Neural cell (in vitro differentiated cells): ENCODE measurements around the gene SLC17A7. TPM values are rescaled to one million over a fixed set of nuclear protein-coding genes. Genes with fewer than 3 reads are reported as not detected.

Experiments used
- H2AFZ ChIP-seq: fragments of 200-600, 300-800 bp; sonication (generic), shearing (Covaris generic); 2 replicates; pipeline ENCODE4 v1.6.0; 2014; ENCODE audit warnings: low read depth, mild to moderate bottlenecking, antibody characterized with exemption, low read length, moderate library complexity
- H3F3A ChIP-seq: fragments of 200-600 bp; shearing (Covaris generic); 2 replicates; pipeline ENCODE4 v1.6.1; 2016; ENCODE audit warnings: mild to moderate bottlenecking, moderate library complexity, mixed read lengths, antibody characterized with exemption, low read length; ENCODE audit not compliant: insufficient read depth, poor library complexity, severe bottlenecking
- H3K27ac ChIP-seq: fragments of 200-600, 300-800 bp; sonication (generic), shearing (Covaris generic); 2 replicates; pipeline ENCODE4 v1.5.1; 2014; ENCODE audit warnings: mild to moderate bottlenecking, low read length, moderate library complexity
- H3K27me3 ChIP-seq: fragments of 300-800, 200-600 bp; sonication (generic), shearing (Covaris generic); 2 replicates; pipeline ENCODE4 v1.6.0; 2014; ENCODE audit warnings: mild to moderate bottlenecking, low read depth, low read length, moderate library complexity; ENCODE audit not compliant: insufficient read depth
- H3K36me3 ChIP-seq: fragments of 300-800, 200-600 bp; sonication (generic), shearing (Covaris generic); 2 replicates; pipeline ENCODE4 v1.5.1; 2014; ENCODE audit warnings: mild to moderate bottlenecking, antibody characterized with exemption, low read length, moderate library complexity; ENCODE audit not compliant: insufficient read depth
- H3K4me2 ChIP-seq: fragments of 300-800, 200-600 bp; sonication (generic), shearing (Covaris generic); 2 replicates; pipeline ENCODE4 v1.6.0; 2014; ENCODE audit warnings: mild to moderate bottlenecking, low read length
- H3K4me3 ChIP-seq: fragments of 300-800, 200-600 bp; sonication (generic), shearing (Covaris generic); 2 replicates; pipeline ENCODE4 v1.5.1; 2014; ENCODE audit warnings: mild to moderate bottlenecking, low read length, moderate library complexity
- H3K79me2 ChIP-seq: fragments of 200-600 bp; shearing (Covaris generic); replicated peaks from 2 replicates; pipeline ENCODE4 v1.6.0; 2014; ENCODE audit warnings: mild to moderate bottlenecking, low read length, moderate library complexity; ENCODE audit not compliant: insufficient read depth
- H3K9ac ChIP-seq: fragments of 300-800, 200-600 bp; sonication (generic), shearing (Covaris generic); 2 replicates; pipeline ENCODE4 v1.6.1; 2016; ENCODE audit warnings: mild to moderate bottlenecking, low read length, mixed read lengths
- H3K9me2 ChIP-seq: fragments of 200-600 bp; shearing (Covaris generic); 2 replicates; pipeline ENCODE4 v1.6.1; 2016; ENCODE audit warnings: mild to moderate bottlenecking, low read length, mixed read lengths; ENCODE audit not compliant: insufficient read depth
- H3K9me3 ChIP-seq: fragments of 200-600, 300-800 bp; sonication (generic), shearing (Covaris generic); 2 replicates; pipeline ENCODE4 v1.6.1; 2016; ENCODE audit warnings: mild to moderate bottlenecking, mixed run types, low read length, moderate library complexity, mixed read lengths
- H4K20me1 ChIP-seq: fragments of 200-600 bp; shearing (Covaris generic); 2 replicates; pipeline ENCODE4 v1.6.1; 2016; ENCODE audit warnings: mild to moderate bottlenecking, mixed run types; ENCODE audit not compliant: insufficient read depth
- CTCF ChIP-seq: fragments of 450-650 bp; IDR thresholded peaks from 2 replicates; pipeline ENCODE4 v1.5.1; 2014; ENCODE audit warnings: antibody characterized with exemption, mild to moderate bottlenecking, moderate library complexity; ENCODE audit not compliant: poor library complexity, severe bottlenecking
- EP300 ChIP-seq: fragments of 450-650 bp; conservative IDR thresholded peaks from 2 replicates; pipeline ENCODE4 v1.6.1; 2014; ENCODE audit warnings: antibody characterized with exemption, mild to moderate bottlenecking, moderate library complexity; ENCODE audit not compliant: poor library complexity, severe bottlenecking
- EZH2 ChIP-seq: fragments of 200-600, 300-800 bp; shearing (Covaris generic), sonication (generic); IDR thresholded peaks from 2 replicates; pipeline ENCODE4 v1.6.1; 2014; ENCODE audit warnings: antibody characterized with exemption, low read length, borderline replicate concordance, mild to moderate bottlenecking; ENCODE audit not compliant: insufficient read depth, poor library complexity, severe bottlenecking
- MXI1 ChIP-seq: fragments of 450-650 bp; conservative IDR thresholded peaks from 2 replicates; pipeline ENCODE4 v1.6.1; 2014; ENCODE audit warnings: antibody characterized with exemption, mild to moderate bottlenecking; ENCODE audit not compliant: poor library complexity, severe bottlenecking
- POLR2AphosphoS5 ChIP-seq: IDR thresholded peaks from 2 replicates; pipeline ENCODE4 v1.6.1; 2012
- RAD21 ChIP-seq: fragments of 450-650 bp; conservative IDR thresholded peaks from 2 replicates; pipeline ENCODE4 v1.6.1; 2014; ENCODE audit warnings: antibody characterized with exemption, mild to moderate bottlenecking, moderate library complexity
- REST ChIP-seq: IDR thresholded peaks from 2 replicates; pipeline ENCODE4 v1.6.1; 2012; ENCODE audit warnings: borderline replicate concordance
- SMC3 ChIP-seq: fragments of 450-650 bp; conservative IDR thresholded peaks from 2 replicates; pipeline ENCODE4 v1.6.1; 2014; ENCODE audit warnings: antibody characterized with exemption, mild to moderate bottlenecking, moderate library complexity; ENCODE audit not compliant: poor library complexity
- TAF1 ChIP-seq: IDR thresholded peaks from 2 replicates; pipeline ENCODE4 v1.6.1; 2012; ENCODE audit warnings: low read depth
- polyA plus RNA-seq: library from polyadenylated mRNA; depleted of rRNA; stranded (reverse); fragments of >200 nt; gene quantifications from 2 replicates; pipeline ENCODE4 v1.2.3, GENCODE V29; 2014

The SLC17A7 gene
- polyA plus RNA-seq, 1 donor from 2014 or later: 0.07 TPM

- no peak for TF ChIP-seq EZH2
- no peak for TF ChIP-seq POLR2AphosphoS5
- TF ChIP-seq MXI1: no peak
- no peak for TF ChIP-seq RAD21
- TF ChIP-seq REST: no peak
- no peak for TF ChIP-seq SMC3
- TF ChIP-seq EP300: no peak
- TF ChIP-seq CTCF: no peak
- TF ChIP-seq TAF1: no peak
- H3F3A ChIP-seq: no peaks in the 10 kb centered on the region
- H3K36me3 ChIP-seq: no peaks in the 10 kb centered on the region
- H3K4me2 ChIP-seq: no peak overlapping the region
- no peak overlapping the region for H2AFZ ChIP-seq
- no peaks in the 10 kb centered on the region for H3K9me2 ChIP-seq
- no peaks in the 10 kb centered on the region for H3K27me3 ChIP-seq
- no peak overlapping the region for H3K27ac ChIP-seq
- no peaks in the 10 kb centered on the region for H3K9me3 ChIP-seq
- H4K20me1 ChIP-seq: no peaks in the 10 kb centered on the region
- no peak overlapping the region for H3K4me3 ChIP-seq
- H3K79me2 ChIP-seq: no peaks in the 10 kb centered on the region
- no peak overlapping the region for H3K9ac ChIP-seq
Observed at GRCh38 chr19:49407079-49407478, 34.2 kb downstream of the SLC17A7 start.

GRCh38 chr19:49403404-49404187 is 37.7 kb downstream of the SLC17A7 start:
- Histone ChIP-seq H3K9me2 (no peaks in the 10 kb centered on the region), H3K4me2 (no peak overlapping the region), H3K4me3 (no peak overlapping the region), H3K9ac (no peak overlapping the region), H3K36me3 (no peaks in the 10 kb centered on the region), H3F3A (no peaks in the 10 kb centered on the region), H3K79me2 (no peaks in the 10 kb centered on the region), H2AFZ (no peak overlapping the region), H4K20me1 (no peaks in the 10 kb centered on the region), H3K27ac (no peak overlapping the region), H3K9me3 (no peaks in the 10 kb centered on the region), H3K27me3 (no peaks in the 10 kb centered on the region)
- TF ChIP-seq MXI1: no peak
- TF ChIP-seq SMC3: no peak
- no peak for TF ChIP-seq EP300
- TF ChIP-seq EZH2: no peak
